ENCODE measurements around the gene RTN4RL1. TPM values are rescaled to one million over a fixed set of nuclear protein-coding genes. Genes with fewer than 3 reads are reported as not detected.

The RTN4RL1 gene
- total and polyA plus RNA-seq, 2 of the 13 experiments (the other 11 are each of a cell fraction or from before 2014, with no cell fraction given), result 0.01 TPM; not detected in 1

DNA sequence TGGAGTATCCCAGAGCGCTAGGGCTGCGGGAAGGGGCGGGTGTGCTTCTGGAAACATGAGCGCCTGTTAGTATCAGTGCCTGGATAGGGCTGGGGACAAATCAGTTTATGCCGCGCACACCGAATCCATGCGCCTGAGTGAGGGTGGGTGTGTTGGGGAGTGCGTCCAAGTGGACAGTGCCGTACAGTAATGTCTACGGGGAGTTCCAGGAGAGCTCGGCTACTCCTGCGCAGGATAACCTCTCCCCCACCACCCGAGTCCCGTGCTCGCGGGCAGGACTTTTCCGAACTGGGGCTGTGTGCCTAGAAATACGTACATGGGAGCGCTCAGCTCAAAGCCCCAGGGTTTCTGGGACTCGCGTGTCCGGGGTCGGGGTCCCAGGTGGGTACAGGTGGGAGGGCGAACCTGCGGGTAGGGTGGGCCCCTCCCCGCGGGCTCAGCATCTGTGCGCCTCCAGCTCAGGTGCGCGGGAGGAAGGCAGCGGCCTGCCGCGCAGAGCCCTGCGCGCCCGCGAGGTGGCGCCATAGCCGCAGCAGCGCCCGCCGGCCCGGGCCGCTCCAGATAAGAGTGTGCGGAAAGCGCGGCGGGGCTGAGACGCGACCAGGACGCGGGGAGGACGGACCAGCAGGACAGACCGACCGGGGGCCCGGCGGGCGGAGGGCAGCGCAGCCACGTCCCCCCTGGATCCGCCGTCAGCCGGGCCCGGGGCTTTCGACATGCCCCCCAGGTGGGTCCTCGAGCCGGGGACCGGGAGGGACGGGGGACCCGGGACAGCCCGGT lies 29.6 kb upstream of the RTN4RL1 start, which contains the start of gene HIC1 (continued):
- TF ChIP-seq MED1 (CRISPR knock-in tag; IDR thresholded peaks at IDR 0.05) (no peak), GABPA (IDR thresholded peaks at IDR 0.05; ENCODE audit: low read depth, low read length) (no peak), GABPA (CRISPR knock-in tag; IDR thresholded peaks at IDR 0.05; ENCODE audit: low read depth) (no peak), ZNF569 (CRISPR knock-in tag; IDR thresholded peaks at IDR 0.05; ENCODE audit: borderline replicate concordance) (no peak), ZNF484 (CRISPR knock-in tag; IDR thresholded peaks at IDR 0.05; ENCODE audit: borderline replicate concordance, low read depth) (no peak), MIXL1 (CRISPR knock-in tag; IDR thresholded peaks at IDR 0.05) (no peak), SMAD3 (CRISPR knock-in tag; IDR thresholded peaks at IDR 0.05) (no peak), NR2F2 (IDR thresholded peaks at IDR 0.05; ENCODE audit: borderline replicate concordance, low read depth) (no peak), GTF3A (CRISPR knock-in tag; conservative IDR thresholded peaks at IDR 0.05) (0 out of 2 replicates have a peak, but pooled peaks have one; percentile 34), CENPT (CRISPR knock-in tag; IDR thresholded peaks at IDR 0.05; ENCODE audit: low read depth) (no peak), SMARCC2 (IDR thresholded peaks at IDR 0.05) (no peak), REXO4 (CRISPR knock-in tag; IDR thresholded peaks at IDR 0.05; ENCODE audit: borderline replicate concordance) (no peak), ZNF513 (CRISPR knock-in tag; conservative IDR thresholded peaks at IDR 0.05) (no peak), ZBTB49 (CRISPR knock-in tag; IDR thresholded peaks at IDR 0.05; ENCODE audit: borderline replicate concordance) (no peak), MED8 (CRISPR knock-in tag; IDR thresholded peaks at IDR 0.05; ENCODE audit: insufficient replicate concordance) (no peak), DDIT3 (CRISPR knock-in tag; IDR thresholded peaks at IDR 0.05) (no peak), SNAI1 (CRISPR knock-in tag; IDR thresholded peaks at IDR 0.05; ENCODE audit: borderline replicate concordance) (no peak), NBN (conservative IDR thresholded peaks at IDR 0.05) (no peak), RARG (CRISPR knock-in tag; IDR thresholded peaks at IDR 0.05; ENCODE audit: low read depth) (no peak), SATB2 (CRISPR knock-in tag; IDR thresholded peaks at IDR 0.05) (no peak), HDAC6 (IDR thresholded peaks at IDR 0.05; ENCODE audit: low read depth, low read length) (no peak)
- TF ChIP-seq, protein P1, sequence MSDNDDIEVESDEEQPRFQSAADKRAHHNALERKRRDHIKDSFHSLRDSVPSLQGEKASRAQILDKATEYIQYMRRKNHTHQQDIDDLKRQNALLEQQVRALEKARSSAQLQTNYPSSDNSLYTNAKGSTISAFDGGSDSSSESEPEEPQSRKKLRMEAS (IDR thresholded peaks at IDR 0.05), result peak; percentile 27; the same call in 1 of the 2 replicates
- TF ChIP-seq, protein P2, sequence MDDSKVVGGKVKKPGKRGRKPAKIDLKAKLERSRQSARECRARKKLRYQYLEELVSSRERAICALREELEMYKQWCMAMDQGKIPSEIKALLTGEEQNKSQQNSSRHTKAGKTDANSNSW (CRISPR knock-in tag; IDR thresholded peaks at IDR 0.05; ENCODE audit: borderline replicate concordance), result no peak
- TF ChIP-seq, protein P3, sequence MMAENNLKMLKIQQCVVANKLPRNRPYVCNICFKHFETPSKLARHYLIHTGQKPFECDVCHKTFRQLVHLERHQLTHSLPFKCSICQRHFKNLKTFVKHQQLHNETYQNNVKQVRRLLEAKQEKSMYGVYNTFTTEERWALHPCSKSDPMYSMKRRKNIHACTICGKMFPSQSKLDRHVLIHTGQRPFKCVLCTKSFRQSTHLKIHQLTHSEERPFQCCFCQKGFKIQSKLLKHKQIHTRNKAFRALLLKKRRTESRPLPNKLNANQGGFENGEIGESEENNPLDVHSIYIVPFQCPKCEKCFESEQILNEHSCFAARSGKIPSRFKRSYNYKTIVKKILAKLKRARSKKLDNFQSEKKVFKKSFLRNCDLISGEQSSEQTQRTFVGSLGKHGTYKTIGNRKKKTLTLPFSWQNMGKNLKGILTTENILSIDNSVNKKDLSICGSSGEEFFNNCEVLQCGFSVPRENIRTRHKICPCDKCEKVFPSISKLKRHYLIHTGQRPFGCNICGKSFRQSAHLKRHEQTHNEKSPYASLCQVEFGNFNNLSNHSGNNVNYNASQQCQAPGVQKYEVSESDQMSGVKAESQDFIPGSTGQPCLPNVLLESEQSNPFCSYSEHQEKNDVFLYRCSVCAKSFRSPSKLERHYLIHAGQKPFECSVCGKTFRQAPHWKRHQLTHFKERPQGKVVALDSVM (CRISPR knock-in tag; IDR thresholded peaks at IDR 0.05), result peak; percentile 20; the same call in 1 of the 2 replicates

Measured in HepG2 (cell line).